ENCODE data around the gene SPEM3. TPM values are rescaled to one million over a fixed set of nuclear protein-coding genes. Genes with fewer than 3 reads are reported as not detected.

Gene SPEM3
- total RNA-seq = not detected

DNA sequence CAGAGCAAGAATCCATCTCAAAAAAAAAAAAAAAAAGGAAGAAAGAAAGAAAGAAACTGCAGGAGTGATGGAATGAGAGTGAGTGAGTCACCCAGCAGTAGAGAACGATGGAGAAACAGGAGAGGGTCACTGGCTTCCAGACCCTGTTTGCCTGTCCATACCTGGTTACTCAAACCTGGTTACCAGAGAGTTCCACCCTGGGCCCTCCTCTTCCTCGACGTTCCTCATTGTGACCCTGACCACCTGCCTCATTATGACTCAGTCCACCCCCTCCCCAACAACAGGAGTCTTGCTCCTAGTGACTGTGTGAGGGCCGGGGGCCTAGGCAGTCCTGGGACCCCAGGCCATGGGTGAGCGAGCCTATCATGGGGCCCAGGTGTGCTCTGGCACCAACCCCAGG lies at the start of gene SPEM3:
SPEM3 (plus strand) TSS at position 301 of the 400 bp plus-strand sequence; CDS start at position 347, 46 bp downstream.

GRCh38 chr17:7380855-7381683 lies 47.6 kb upstream of the SPEM3 start, which contains the start of gene TNK1:
TNK1 (plus strand) TSS chr17:7381089; CDS start chr17:7382927, 1,838 bp downstream.

GRCh38 chr17:7394452-7395191 lies 34.0 kb upstream of the SPEM3 start, which contains the start of gene PLSCR3:
PLSCR3 (minus strand) TSS chr17:7394525; CDS start chr17:7394110, 415 bp downstream.

DNA sequence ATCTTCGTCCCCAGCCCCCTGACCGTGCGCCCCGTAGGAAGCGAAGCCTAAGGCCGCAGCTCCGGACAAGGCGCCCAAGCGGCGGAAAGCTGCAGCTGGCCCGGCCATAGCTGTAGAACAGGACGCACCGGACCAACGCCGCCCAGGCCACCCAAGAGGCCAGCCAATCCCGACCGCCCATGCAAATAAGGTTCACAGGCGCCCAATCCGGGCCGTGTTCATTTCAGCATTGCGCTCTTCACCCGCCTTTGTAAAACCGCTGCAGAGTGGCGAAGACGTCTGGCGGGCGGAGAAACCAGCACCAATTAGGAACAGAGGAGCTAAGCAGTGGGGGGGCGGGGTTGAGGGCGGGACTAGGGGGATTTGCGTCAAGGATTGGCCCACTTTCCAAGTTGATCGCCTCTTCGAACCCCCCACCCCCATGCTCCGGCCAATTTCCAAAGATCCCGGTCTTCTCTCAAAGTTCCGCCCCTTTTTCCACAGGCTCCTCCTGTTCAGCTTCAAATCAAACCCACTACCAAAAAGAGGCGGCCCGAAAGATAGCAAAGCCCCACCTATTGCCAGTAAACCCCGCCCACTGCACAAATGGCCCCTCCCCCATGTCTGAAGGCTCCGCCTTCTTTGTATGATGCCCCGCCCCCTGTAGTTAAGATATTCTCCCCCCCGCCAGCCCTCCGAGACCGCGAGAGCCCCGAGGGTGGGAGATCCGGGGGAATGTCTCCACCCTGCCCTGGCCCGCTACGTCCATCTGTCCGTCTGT lies 24.5 kb upstream of the SPEM3 start, which contains the start of gene TMEM256:
TMEM256 (minus strand) TSS at position 121 of the 760 bp plus-strand sequence; CDS start at position 108, 13 bp downstream.

GRCh38 chr17:7407485-7408251 lies 21.0 kb upstream of the SPEM3 start, which contains the start of gene NLGN2:
NLGN2 (plus strand) TSS chr17:7407845; CDS start chr17:7408256, 411 bp downstream.

DNA sequence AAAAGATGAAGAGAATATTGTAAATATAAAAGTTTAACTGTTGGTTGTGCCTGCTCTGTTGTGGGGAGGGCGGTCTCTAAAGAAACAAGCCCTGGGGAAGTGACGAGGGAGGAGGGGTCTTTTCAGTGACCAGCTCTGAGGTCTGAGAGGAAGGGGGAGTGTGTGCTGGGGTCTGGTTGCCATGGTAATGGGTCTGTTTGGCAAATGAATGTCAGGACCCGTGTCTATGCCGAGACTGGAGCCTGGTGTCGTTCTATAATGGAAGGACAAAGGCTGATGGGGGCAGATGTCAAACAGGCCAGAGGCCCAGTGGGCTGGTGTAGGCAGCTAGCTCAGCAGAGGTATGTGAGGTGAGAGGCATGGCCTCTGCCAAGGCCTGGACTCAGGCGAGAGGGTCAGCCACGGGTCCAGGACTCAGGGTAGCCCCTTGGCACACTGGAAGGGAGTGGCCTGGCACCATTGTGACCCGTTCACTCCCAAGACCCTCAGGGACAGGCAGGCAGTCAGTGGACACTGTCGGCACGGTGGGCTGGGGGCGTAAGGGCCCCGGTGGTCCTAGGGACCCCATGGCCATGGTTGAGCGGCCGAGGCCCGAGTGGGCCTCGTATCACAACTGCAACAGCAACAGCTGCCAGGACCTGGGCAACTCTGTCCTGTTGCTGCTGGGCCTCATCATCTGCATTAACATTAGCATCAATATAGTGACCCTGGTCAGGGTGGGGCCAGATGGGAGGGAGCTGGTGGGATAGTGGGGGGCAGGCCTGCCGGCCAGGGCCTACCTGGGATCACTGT lies 8.6 kb upstream of the SPEM3 start, which contains the start of gene SPEM1:
SPEM1 (plus strand) TSS at position 506 of the 792 bp plus-strand sequence; CDS start at position 567, 61 bp downstream.

DNA sequence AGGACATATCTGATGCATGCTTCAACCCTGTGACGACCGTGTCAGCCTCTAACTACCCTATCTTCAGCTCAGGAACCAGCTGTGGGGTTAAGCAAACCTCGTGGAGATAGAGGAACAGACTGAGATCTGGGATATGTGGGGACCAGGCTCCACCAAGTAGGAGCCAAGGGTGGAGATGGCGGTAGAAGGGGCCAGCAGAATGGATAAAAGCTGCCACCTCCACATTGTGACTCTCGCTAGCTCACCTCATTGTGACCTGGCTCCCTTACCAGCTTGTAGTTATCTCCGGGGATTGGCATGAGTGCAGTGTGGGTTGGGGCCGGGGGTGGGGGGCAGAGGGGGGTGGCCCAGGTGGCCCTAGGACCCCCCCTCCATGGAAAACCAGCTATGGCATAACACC lies 3.3 kb upstream of the SPEM3 start, which contains the start of gene SPEM2:
SPEM2 (plus strand) TSS at position 301 of the 400 bp plus-strand sequence; CDS start at position 374, 73 bp downstream.

GRCh38 chr17:7439462-7440112 lies 10.9 kb downstream of the SPEM3 start, which contains the start of gene FGF11:
FGF11 (plus strand) TSS chr17:7439512; CDS start chr17:7439621, 109 bp downstream.

GRCh38 chr17:7444682-7445618 lies 16.3 kb downstream of the SPEM3 start, which contains the start of gene CHRNB1:
CHRNB1 (plus strand) TSS chr17:7445061; CDS start chr17:7445128, 67 bp downstream.

DNA sequence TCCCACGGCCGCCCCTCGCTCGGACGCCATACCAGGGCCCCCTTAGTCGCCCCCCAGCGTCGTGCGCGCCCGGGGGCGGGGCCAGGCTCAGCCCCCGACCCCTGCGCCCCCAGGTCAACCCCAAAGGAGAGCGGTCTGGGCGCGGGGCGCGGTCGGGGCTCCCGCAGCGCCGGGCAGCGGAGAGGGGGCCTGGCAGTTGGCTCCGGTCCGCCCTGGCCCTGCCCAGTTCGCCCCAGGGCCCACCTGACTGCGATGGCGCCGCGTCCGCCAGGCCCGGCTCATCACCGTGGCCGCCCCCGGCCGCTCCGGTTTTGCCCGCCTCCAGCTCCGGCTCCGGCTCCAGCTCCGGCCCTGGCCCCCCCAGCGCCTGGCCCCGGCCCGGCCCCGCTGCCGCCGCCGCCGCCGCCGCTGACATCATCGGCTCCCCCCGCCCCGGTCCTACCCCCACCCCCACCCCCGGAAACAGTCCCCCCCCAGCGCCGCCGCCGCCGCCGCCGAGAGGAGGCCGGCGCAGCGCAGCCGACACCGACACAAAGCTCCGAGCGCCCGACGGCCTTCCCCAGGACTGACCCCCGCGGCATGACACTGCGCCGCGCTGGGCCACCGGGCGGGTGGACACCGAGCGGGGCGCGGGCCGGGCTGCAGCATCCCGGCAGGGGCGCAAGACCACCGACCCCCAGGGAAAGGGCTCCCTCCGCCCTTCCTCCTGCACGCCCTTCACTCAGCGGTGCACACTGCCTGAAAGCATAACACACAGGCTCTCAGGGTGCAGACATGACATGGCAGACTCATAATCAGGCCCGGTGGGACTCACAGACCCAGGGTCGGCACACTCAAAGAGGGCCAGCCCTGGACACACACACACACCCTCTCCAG lies 50.8 kb downstream of the SPEM3 start, which contains the start of gene ZBTB4:
ZBTB4 (minus strand) TSS at position 419 of the 876 bp plus-strand sequence. CDS start 12,830 bp downstream, outside the sequence.

DNA sequence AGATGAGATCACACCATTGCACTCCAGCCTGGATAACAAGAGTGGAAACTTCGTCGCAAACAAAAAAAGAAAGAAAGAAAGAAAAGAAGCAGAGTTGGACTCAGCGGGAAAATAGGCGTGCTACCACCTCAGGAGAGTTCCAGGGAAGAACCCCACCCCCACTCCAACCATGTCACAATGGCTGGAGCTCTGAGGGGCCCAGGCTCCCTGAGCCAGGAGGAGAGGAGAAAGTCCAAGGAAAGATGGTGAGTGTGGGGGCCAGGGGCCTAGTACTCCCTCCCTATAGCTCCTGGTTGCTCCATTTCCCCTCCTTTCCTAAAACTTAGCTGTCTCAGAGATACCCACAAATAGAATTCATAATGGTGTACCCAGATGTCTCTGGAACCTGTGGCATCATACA lies 52.6 kb downstream of the SPEM3 start, which contains the start of gene SLC35G6:
SLC35G6 (plus strand) TSS at position 172 of the 400 bp plus-strand sequence; CDS start at position 243, 71 bp downstream.

Other genes starting within 250 kb of the SPEM3 start
- gene ASGR1, start 249.5 kb upstream of the SPEM3 start, total RNA-seq = 5.7 TPM
- gene DLG4, start 209.0 kb upstream of the SPEM3 start, total RNA-seq = 194 TPM
- gene ACADVL, start 208.9 kb upstream of the SPEM3 start, total RNA-seq = 281 TPM
- gene DVL2, start 194.3 kb upstream of the SPEM3 start, total RNA-seq = 103 TPM
- 27.5 TPM for gene PHF23, start 189.4 kb upstream of the SPEM3 start, total RNA-seq
- gene GABARAP, start 186.4 kb upstream of the SPEM3 start, total RNA-seq = 310 TPM
- 74.5 TPM for gene CTDNEP1, start 177.1 kb upstream of the SPEM3 start, total RNA-seq
- gene ELP5, start 176.6 kb upstream of the SPEM3 start, total RNA-seq = 39.5 TPM
- 14.3 TPM for gene CLDN7, start 166.4 kb upstream of the SPEM3 start, total RNA-seq
- gene SLC2A4, start 147.1 kb upstream of the SPEM3 start, total RNA-seq = 5.4 TPM
- gene YBX2, start 134.2 kb upstream of the SPEM3 start, total RNA-seq = 1.3 TPM
- 138 TPM for gene EIF5A, start 121.2 kb upstream of the SPEM3 start, total RNA-seq
- 43.4 TPM for gene GPS2, start 113.5 kb upstream of the SPEM3 start, total RNA-seq
- gene NEURL4, start 99.5 kb upstream of the SPEM3 start, total RNA-seq = 38.8 TPM
- 6.2 TPM for gene ACAP1, start 92.3 kb upstream of the SPEM3 start, total RNA-seq
- gene KCTD11, start 76.7 kb upstream of the SPEM3 start, total RNA-seq = 4.5 TPM
- not detected for gene TMEM95, start 73.7 kb upstream of the SPEM3 start, total RNA-seq
- gene TNK1, start 47.8 kb upstream of the SPEM3 start, total RNA-seq = 2.4 TPM
- gene PLSCR3, start 34.3 kb upstream of the SPEM3 start, total RNA-seq = 12.8 TPM
- 27.9 TPM for gene TMEM256, start 24.8 kb upstream of the SPEM3 start, total RNA-seq
- 36.2 TPM for gene NLGN2, start 21.0 kb upstream of the SPEM3 start, total RNA-seq
- not detected for gene SPEM1, start 8.5 kb upstream of the SPEM3 start, total RNA-seq
- not detected for gene SPEM2, start 3.2 kb upstream of the SPEM3 start, total RNA-seq
- 1.0 TPM for gene TMEM102, start 6.6 kb downstream of the SPEM3 start, total RNA-seq
- 7.1 TPM for gene FGF11, start 10.7 kb downstream of the SPEM3 start, total RNA-seq
- 17.8 TPM for gene CHRNB1, start 16.2 kb downstream of the SPEM3 start, total RNA-seq
- 35.8 TPM for gene ZBTB4, start 50.8 kb downstream of the SPEM3 start, total RNA-seq
- not detected for gene SLC35G6, start 52.6 kb downstream of the SPEM3 start, total RNA-seq
- 114 TPM for gene POLR2A, start 55.5 kb downstream of the SPEM3 start, total RNA-seq
- 16.2 TPM for gene TNFSF12, start 120.2 kb downstream of the SPEM3 start, total RNA-seq
- 7.6 TPM for gene TNFSF13, start 129.9 kb downstream of the SPEM3 start, total RNA-seq
- gene SENP3, start 133.1 kb downstream of the SPEM3 start, total RNA-seq = 54.2 TPM
- 5.9 TPM for gene CD68, start 150.8 kb downstream of the SPEM3 start, total RNA-seq
- gene MPDU1, start 155.0 kb downstream of the SPEM3 start, total RNA-seq = 68.1 TPM
- 3.2 TPM for gene SOX15, start 161.2 kb downstream of the SPEM3 start, total RNA-seq
- gene FXR2, start 186.0 kb downstream of the SPEM3 start, total RNA-seq = 43.2 TPM
- gene SAT2, start 199.0 kb downstream of the SPEM3 start, total RNA-seq = 41.5 TPM
- gene SHBG, start 201.3 kb downstream of the SPEM3 start, total RNA-seq = 1.3 TPM
- 62.5 TPM for gene ATP1B2, start 222.1 kb downstream of the SPEM3 start, total RNA-seq

All from camera-type eye (tissue), 1 donor.